Epithelial cell of esophagus (primary cell): ENCODE results near the gene FBLN1.

Source experiments
- DNase-seq: peaks from one replicate; pipeline ENCODE4 v3.0.0; 2010; ENCODE audit warnings: low read depth
- H3K4me3 ChIP-seq: 2 replicates; pipeline ENCODE4 v1.5.1; 2011; ENCODE audit warnings: mild to moderate bottlenecking, low read length, control low read depth
- TF ChIP-seq, protein P1 (sequence below): IDR thresholded peaks from 2 replicates; pipeline ENCODE4 v1.5.1; 2011; ENCODE audit warnings: low read depth, mild to moderate bottlenecking, low read length, control low read depth, inconsistent platforms; ENCODE audit not compliant: insufficient read depth; ENCODE audit errors: missing control alignments

Gene FBLN1

GRCh38 chr22:45639747-45640102, 137.0 kb downstream of the FBLN1 start:
- H3K4me3 ChIP-seq: no peak overlapping the region
- no peak for DNase-seq
- TF ChIP-seq, protein P1, sequence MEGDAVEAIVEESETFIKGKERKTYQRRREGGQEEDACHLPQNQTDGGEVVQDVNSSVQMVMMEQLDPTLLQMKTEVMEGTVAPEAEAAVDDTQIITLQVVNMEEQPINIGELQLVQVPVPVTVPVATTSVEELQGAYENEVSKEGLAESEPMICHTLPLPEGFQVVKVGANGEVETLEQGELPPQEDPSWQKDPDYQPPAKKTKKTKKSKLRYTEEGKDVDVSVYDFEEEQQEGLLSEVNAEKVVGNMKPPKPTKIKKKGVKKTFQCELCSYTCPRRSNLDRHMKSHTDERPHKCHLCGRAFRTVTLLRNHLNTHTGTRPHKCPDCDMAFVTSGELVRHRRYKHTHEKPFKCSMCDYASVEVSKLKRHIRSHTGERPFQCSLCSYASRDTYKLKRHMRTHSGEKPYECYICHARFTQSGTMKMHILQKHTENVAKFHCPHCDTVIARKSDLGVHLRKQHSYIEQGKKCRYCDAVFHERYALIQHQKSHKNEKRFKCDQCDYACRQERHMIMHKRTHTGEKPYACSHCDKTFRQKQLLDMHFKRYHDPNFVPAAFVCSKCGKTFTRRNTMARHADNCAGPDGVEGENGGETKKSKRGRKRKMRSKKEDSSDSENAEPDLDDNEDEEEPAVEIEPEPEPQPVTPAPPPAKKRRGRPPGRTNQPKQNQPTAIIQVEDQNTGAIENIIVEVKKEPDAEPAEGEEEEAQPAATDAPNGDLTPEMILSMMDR: no peak

DNA sequence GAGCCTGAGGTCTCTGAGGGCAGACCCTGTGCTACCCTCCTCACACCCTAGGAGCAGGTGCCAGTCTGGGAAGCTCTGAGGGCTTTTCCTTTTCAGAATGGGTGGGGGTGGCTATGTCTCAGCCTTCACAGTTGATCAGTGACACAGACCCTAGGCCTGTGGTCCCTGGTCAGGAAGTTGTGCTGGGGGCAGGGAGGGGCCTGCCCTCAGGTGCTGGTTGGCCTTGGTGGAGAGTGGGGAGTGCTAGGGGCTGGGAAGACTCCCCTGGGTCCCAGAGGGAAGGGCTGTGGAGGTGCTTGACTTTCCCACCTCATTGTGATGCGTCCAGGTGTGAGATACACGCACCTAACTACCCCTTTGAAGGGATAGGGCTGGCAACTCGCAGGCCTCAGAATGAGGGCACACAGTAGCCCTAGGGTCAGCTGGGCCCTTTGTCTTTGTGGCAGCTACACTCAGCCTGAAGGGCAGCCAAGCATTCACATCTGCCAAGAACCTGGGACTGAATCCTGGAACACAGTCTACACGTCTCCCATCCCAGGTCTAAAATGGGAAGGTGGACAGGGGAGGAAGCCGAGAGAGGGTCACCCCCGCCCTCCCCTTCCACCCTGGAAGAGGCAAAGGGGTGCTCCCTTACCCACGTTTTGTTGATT, 137.7 kb downstream of the FBLN1 start:
- DNase-seq: no peak
- TF ChIP-seq, protein P1: no peak
- no peak overlapping the region for H3K4me3 ChIP-seq

- no peak overlapping the region for H3K4me3 ChIP-seq
- TF ChIP-seq, protein P1: no peak
- no peak for DNase-seq
Measured at GRCh38 chr22:45640941-45641621, 138.4 kb downstream of the FBLN1 start.

- no peak overlapping the region for H3K4me3 ChIP-seq
- TF ChIP-seq, protein P1: no peak
- DNase-seq: no peak
Measured at GRCh38 chr22:45642986-45643385, 140.3 kb downstream of the FBLN1 start.

- TF ChIP-seq, protein P1: no peak
- no peak overlapping the region for H3K4me3 ChIP-seq
- DNase-seq: no peak
Measured at GRCh38 chr22:45644714-45645113, 142.0 kb downstream of the FBLN1 start.

- no peak for DNase-seq
- TF ChIP-seq, protein P1: no peak
- H3K4me3 ChIP-seq: no peak overlapping the region
Measured at GRCh38 chr22:45645150-45645525, 142.5 kb downstream of the FBLN1 start.
